ENCODE data around the gene GALNT10.

GRCh38 chr5:154193701-154194121 is 3.2 kb downstream of the GALNT10 start:
- TF ChIP-seq CTCF (optimal IDR thresholded peaks at IDR 0.05 in 1 of 3, IDR thresholded peaks at IDR 0.05 in 1 of 3, conservative IDR thresholded peaks at IDR 0.05 in 1 of 3; ENCODE audit: extremely low read depth in 1 of 3, insufficient read depth in 2 of 3, low read length in 3 of 3) (no peak), EZH2 (IDR thresholded peaks at IDR 0.05; ENCODE audit: low read length) (no peak)

All from keratinocyte (primary cell).